ENCODE measurements around the gene CCDC34.

DNA sequence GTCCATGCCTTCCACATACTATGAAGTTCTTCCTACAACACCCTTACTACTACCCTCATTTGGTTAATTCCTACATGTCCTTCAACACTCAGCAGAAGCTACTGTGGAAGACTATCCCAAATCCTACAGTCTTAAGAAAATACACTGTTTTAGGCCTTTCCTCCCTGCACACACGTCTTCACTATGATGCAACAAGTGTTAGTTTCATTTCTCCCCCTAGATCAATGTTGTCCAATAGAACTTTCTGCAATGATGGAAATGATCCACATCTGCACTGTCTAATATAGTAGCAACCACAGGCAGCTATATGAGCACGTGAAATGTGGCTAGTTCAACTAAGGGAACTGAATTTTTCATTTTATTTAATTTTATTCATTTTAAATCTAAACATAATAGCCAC lies 46.7 kb upstream of the CCDC34 start:
- TF ChIP-seq, protein P1, sequence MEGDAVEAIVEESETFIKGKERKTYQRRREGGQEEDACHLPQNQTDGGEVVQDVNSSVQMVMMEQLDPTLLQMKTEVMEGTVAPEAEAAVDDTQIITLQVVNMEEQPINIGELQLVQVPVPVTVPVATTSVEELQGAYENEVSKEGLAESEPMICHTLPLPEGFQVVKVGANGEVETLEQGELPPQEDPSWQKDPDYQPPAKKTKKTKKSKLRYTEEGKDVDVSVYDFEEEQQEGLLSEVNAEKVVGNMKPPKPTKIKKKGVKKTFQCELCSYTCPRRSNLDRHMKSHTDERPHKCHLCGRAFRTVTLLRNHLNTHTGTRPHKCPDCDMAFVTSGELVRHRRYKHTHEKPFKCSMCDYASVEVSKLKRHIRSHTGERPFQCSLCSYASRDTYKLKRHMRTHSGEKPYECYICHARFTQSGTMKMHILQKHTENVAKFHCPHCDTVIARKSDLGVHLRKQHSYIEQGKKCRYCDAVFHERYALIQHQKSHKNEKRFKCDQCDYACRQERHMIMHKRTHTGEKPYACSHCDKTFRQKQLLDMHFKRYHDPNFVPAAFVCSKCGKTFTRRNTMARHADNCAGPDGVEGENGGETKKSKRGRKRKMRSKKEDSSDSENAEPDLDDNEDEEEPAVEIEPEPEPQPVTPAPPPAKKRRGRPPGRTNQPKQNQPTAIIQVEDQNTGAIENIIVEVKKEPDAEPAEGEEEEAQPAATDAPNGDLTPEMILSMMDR (IDR thresholded peaks at IDR 0.05; ENCODE audit: insufficient read depth, low read length) = no peak
- TF ChIP-seq POLR2AphosphoS5 (IDR thresholded peaks at IDR 0.05; ENCODE audit: low read depth) (no peak), SPI1 (IDR thresholded peaks at IDR 0.05; ENCODE audit: borderline replicate concordance, low read depth) (no peak), REST (IDR thresholded peaks at IDR 0.05; ENCODE audit: insufficient replicate concordance, low read depth) (no peak)

All from HL-60 (cell line).